Urinary bladder (tissue), 4 donors: ENCODE measurements around the gene ARHGAP42. TPM values are rescaled to one million over a fixed set of nuclear protein-coding genes. Genes with fewer than 3 reads are reported as not detected.

Experiments used
- DNase-seq: peaks from one replicate; pipeline ENCODE4 v3.0.0-alpha.2; 2015; ENCODE audit errors: extremely low spot score
- H3K27ac ChIP-seq: one replicate; pipeline ENCODE4 v1.5.1; 2013; ENCODE audit warnings: low read depth, mild to moderate bottlenecking, moderate library complexity
- H3K36me3 ChIP-seq: one replicate; pipeline ENCODE4 v1.6.1; 2013; ENCODE audit warnings: mild to moderate bottlenecking, moderate library complexity; ENCODE audit not compliant: insufficient read depth
- H3K4me1 ChIP-seq: one replicate; pipeline ENCODE4 v1.6.1; 2013; ENCODE audit warnings: mild to moderate bottlenecking, moderate library complexity; ENCODE audit not compliant: insufficient read depth
- H3K4me3 ChIP-seq: one replicate; pipeline ENCODE4 v1.5.1; 2013; ENCODE audit warnings: low read depth, low read length
- WGBS: extraction: QIAGEN DNeasy Blood & Tissue Kit; methylation state at CpG from one replicate; pipeline ENCODE4 v1.1.7; 2013; 5-methylcytosine and 5-hydroxymethylcytosine counted together
- polyA plus RNA-seq: library from polyadenylated mRNA; stranded (reverse); fragments of 200-250 nt; gene quantifications from one replicate; pipeline ENCODE4 v1.2.3, GENCODE V29; 2013
- total RNA-seq: library from RNA; depleted of rRNA; stranded (reverse); fragments of >200 nt; gene quantifications from one replicate; pipeline ENCODE4 v1.2.3, GENCODE V29; 2014
- donor health status: healthy with polysubstance abuse.
- donor health status: healthy.

ARHGAP42 gene
- total and polyA plus RNA-seq, 2 donors = 3.0 to 51.6 TPM

- Histone ChIP-seq H3K4me3 (no peak overlapping the region), H3K36me3 (no peaks in the 10 kb centered on the region), H3K4me1 (no peaks in the 10 kb centered on the region), H3K27ac (no peak overlapping the region)
- DNase-seq = no peak
- WGBS = 72% methylated on average over 2 of the region's 2 CpGs
These were observed 291.4 kb downstream of the ARHGAP42 start for GRCh38 chr11:100978442-100978841.

- no peak overlapping the region for H3K27ac ChIP-seq
- H3K4me3 ChIP-seq = no peak overlapping the region
- H3K36me3 ChIP-seq = no peaks in the 10 kb centered on the region
- WGBS = 90% methylated on average over 2 of the region's 2 CpGs
- no peak for DNase-seq
- H3K4me1 ChIP-seq = no peaks in the 10 kb centered on the region
These were observed 291.9 kb downstream of the ARHGAP42 start for GRCh38 chr11:100978939-100979338.

- DNase-seq = no peak
- no peaks in the 10 kb centered on the region for H3K4me1 ChIP-seq
- H3K4me3 ChIP-seq = no peak overlapping the region
- H3K27ac ChIP-seq = no peak overlapping the region
- 76% methylated on average over 3 of the region's 3 CpGs for WGBS
- H3K36me3 ChIP-seq = no peaks in the 10 kb centered on the region
These were observed 293.1 kb downstream of the ARHGAP42 start for GRCh38 chr11:100980156-100980555.

- H3K4me1 ChIP-seq = no peaks in the 10 kb centered on the region
- no peak overlapping the region for H3K4me3 ChIP-seq
- DNase-seq = no peak
- WGBS = 81% methylated on average over 1 of the region's 1 CpG
- no peaks in the 10 kb centered on the region for H3K36me3 ChIP-seq
- H3K27ac ChIP-seq = no peak overlapping the region
These were observed 294.2 kb downstream of the ARHGAP42 start for GRCh38 chr11:100981196-100981824.

GRCh38 chr11:100984668-100985067 is 297.6 kb downstream of the ARHGAP42 start:
- no peaks in the 10 kb centered on the region for H3K4me1 ChIP-seq
- no peak for DNase-seq
- H3K36me3 ChIP-seq = no peaks in the 10 kb centered on the region
- H3K27ac ChIP-seq = no peak overlapping the region
- H3K4me3 ChIP-seq = no peak overlapping the region
- 91% methylated on average over 3 of the region's 3 CpGs for WGBS

- H3K27ac ChIP-seq = no peak overlapping the region
- DNase-seq = no peak
- 54% methylated on average over 1 of the region's 1 CpG for WGBS
These were observed 303.8 kb downstream of the ARHGAP42 start for GRCh38 chr11:100990931-100991330.

GRCh38 chr11:100991541-100991940 is 304.5 kb downstream of the ARHGAP42 start:
- Histone ChIP-seq H3K4me3 (no peak overlapping the region), H3K36me3 (no peaks in the 10 kb centered on the region), H3K4me1 (no peaks in the 10 kb centered on the region), H3K27ac (no peak overlapping the region)
- no peak for DNase-seq
- WGBS = 37% methylated on average over 2 of the region's 2 CpGs

More at GRCh38 chr11:100990931-100991330, 303.8 kb downstream of the ARHGAP42 start:
- H3K4me3 ChIP-seq = no peak overlapping the region
- H3K36me3 ChIP-seq = no peaks in the 10 kb centered on the region
- H3K4me1 ChIP-seq = no peaks in the 10 kb centered on the region

- Histone ChIP-seq H3K4me3 (no peak overlapping the region), H3K36me3 (no peaks in the 10 kb centered on the region), H3K4me1 (no peaks in the 10 kb centered on the region), H3K27ac (no peak overlapping the region)
- no peak for DNase-seq
- WGBS = 98% methylated on average over 2 of the region's 2 CpGs
These were observed 307.9 kb downstream of the ARHGAP42 start for GRCh38 chr11:100994966-100995365.

- 93% methylated on average over 1 of the region's 1 CpG for WGBS
- H3K4me3 ChIP-seq = no peak overlapping the region
- no peak for DNase-seq
- H3K27ac ChIP-seq = no peak overlapping the region
- no peaks in the 10 kb centered on the region for H3K36me3 ChIP-seq
- no peaks in the 10 kb centered on the region for H3K4me1 ChIP-seq
These were observed 312.7 kb downstream of the ARHGAP42 start for GRCh38 chr11:100999756-101000155.

GRCh38 chr11:101003468-101003867 is 316.4 kb downstream of the ARHGAP42 start:
- no peaks in the 10 kb centered on the region for H3K36me3 ChIP-seq
- no peak for DNase-seq
- WGBS = 88% methylated on average over 4 of the region's 4 CpGs
- H3K27ac ChIP-seq = no peak overlapping the region
- H3K4me1 ChIP-seq = no peaks in the 10 kb centered on the region
- no peak overlapping the region for H3K4me3 ChIP-seq

GRCh38 chr11:101008961-101009689 is 322.0 kb downstream of the ARHGAP42 start:
- Histone ChIP-seq H3K27ac (no peak overlapping the region), H3K4me3 (no peak overlapping the region), H3K4me1 (no peaks in the 10 kb centered on the region), H3K36me3 (peaks cover 2% of the 10 kb centered on the region)
- WGBS = 29% methylated on average over 1 of the region's 1 CpG
- DNase-seq = no peak

GRCh38 chr11:101009690-101010055 is 322.6 kb downstream of the ARHGAP42 start:
- Histone ChIP-seq H3K27ac (no peak overlapping the region), H3K4me3 (no peak overlapping the region), H3K4me1 (no peaks in the 10 kb centered on the region), H3K36me3 (peaks cover 2% of the 10 kb centered on the region)
- DNase-seq = no peak
- 47% methylated on average over 2 of the region's 2 CpGs for WGBS

GRCh38 chr11:101010899-101011298 is 323.8 kb downstream of the ARHGAP42 start:
- peaks cover 2% of the 10 kb centered on the region for H3K36me3 ChIP-seq
- DNase-seq = no peak
- no peaks in the 10 kb centered on the region for H3K4me1 ChIP-seq
- no peak overlapping the region for H3K27ac ChIP-seq
- no peak overlapping the region for H3K4me3 ChIP-seq
- 80% methylated on average over 5 of the region's 5 CpGs for WGBS

GRCh38 chr11:101011881-101012280 is 324.8 kb downstream of the ARHGAP42 start:
- WGBS = 74% methylated on average over 5 of the region's 5 CpGs
- Histone ChIP-seq H3K4me1 (no peaks in the 10 kb centered on the region), H3K27ac (no peak overlapping the region), H3K4me3 (no peak overlapping the region), H3K36me3 (peaks cover 2% of the 10 kb centered on the region)
- no peak for DNase-seq
